SK-MEL-5 (cell line): ENCODE results near the gene ENOX1. TPM values are rescaled to one million over a fixed set of nuclear protein-coding genes. Genes with fewer than 3 reads are reported as not detected.
A peak's percentile ranks its signal among the peaks of the same experiment; 100 is the strongest.

Experiments
- DNase-seq: peaks from one replicate; pipeline ENCODE4 v3.0.0-alpha.2; 2016; ENCODE audit warnings: low read depth, low spot score
- in situ Hi-C: cut with HindIII; loops from 2 replicates; pipeline ENCODE4 v1.10.0; 2016; ENCODE audit warnings: low sequenced_read_pairs, high pct_unique_total_duplicates, low pct_unique_long_range_greater_than_20kb
- total RNA-seq: library from RNA; depleted of rRNA; stranded (reverse); fragments of >200 nt; shearing (Covaris generic); gene quantifications from 2 replicates; pipeline ENCODE4 v1.2.3, GENCODE V29; 2014

Gene ENOX1
- total RNA-seq, 1 experiment from 2014 or later, result 14.2 TPM

GRCh38 chr13:43494206-43494605, 292.6 kb downstream of the ENOX1 start:
- in situ Hi-C loops, result no loop called here
- DNase-seq, result no peak

GRCh38 chr13:43493496-43494000, 293.2 kb downstream of the ENOX1 start:
- in situ Hi-C loops, result no loop called here
- no peak for DNase-seq

GRCh38 chr13:43492745-43493144, 294.0 kb downstream of the ENOX1 start:
- DNase-seq, result no peak
- in situ Hi-C loops, result no loop called here

- in situ Hi-C loops, result no loop called here
- DNase-seq, result no peak
These were observed 294.5 kb downstream of the ENOX1 start for GRCh38 chr13:43492311-43492710.

DNA sequence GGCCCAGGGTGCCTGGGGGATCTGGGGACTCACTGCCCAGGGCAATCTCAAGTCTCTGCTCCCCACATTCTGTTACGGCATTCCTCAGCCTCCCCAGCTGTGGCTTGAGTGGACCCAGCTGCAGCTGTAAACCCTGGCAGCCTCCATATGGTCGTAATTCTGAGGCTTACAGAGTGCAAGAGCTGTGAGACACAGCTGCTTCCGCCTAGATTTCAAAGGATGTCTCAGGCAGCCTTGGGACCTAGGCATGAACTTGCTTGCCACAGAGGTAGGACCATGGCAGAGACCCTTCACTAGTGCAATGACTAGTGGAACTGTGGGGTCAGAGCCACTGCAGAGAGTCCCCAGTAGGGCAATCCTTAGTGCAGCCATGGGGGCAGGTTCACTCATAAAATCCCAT, 297.5 kb downstream of the ENOX1 start:
- in situ Hi-C loops, result no loop called here
- DNase-seq, result no peak

- no peak for DNase-seq
- in situ Hi-C loops, result no loop called here
These were observed 298.9 kb downstream of the ENOX1 start for GRCh38 chr13:43487885-43488284.

- in situ Hi-C loops, result no loop called here
- DNase-seq, result no peak
These were observed 299.3 kb downstream of the ENOX1 start for GRCh38 chr13:43487461-43487860.

DNA sequence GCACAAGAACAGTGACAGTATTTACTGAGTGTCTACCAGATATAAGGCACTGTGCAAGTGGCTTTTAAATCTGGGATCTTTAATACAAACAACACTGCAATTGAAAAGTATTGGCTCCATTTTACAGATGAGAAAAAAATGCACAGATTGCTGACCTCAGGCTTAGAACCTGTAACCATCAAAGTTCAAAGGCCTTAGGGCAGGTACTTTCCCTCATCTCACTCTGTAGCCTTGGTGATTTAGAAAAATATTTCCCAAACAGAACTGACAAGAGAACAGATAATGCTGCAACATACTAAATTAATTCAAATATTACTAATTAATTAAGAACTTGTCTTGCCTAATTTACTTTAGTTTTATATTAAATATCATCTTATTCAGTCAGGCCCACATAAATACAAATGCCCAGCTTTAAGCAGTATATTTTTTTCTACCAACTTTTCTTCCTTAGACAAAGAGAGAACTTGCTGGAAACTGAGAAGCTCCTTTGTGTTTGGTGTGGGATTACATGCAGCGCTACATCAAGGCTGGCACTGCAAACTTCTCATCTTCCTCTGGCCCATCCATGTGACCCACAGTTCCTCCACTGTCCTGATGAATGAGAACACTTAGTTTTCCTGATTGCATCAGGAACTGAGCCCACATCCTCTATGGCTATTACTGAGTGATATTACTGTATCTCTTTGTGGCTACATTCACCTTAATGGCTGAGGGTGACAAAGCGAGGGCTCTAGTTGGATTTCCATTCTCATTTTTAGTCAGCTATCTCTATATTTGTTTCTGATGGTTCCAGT, 302.1 kb downstream of the ENOX1 start:
- in situ Hi-C loops, result no loop called here
- DNase-seq, result peak; percentile 98

DNA sequence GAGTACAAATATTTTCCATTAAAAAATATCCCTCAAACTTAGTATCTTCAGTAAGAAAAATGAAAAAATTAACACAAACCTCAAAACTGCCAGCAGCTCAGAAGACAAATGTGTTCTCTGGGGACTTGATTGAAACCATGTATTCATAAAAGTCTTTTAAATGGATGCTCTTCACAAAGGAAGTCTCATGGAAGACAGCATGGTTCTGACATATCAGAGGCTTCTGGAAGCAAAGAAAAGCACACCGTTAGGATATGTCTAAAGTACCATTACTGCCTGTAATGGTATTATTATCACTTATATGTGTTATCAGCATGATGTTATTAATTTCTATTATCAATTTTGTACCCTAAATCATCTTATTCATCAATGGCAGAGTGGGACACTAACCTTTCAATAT, 302.8 kb downstream of the ENOX1 start:
- peak; percentile 74 for DNase-seq
- in situ Hi-C loops, result no loop called here

- in situ Hi-C loops, result no loop called here
- DNase-seq, result no peak
These were observed 304.1 kb downstream of the ENOX1 start for GRCh38 chr13:43482641-43483040.

DNA sequence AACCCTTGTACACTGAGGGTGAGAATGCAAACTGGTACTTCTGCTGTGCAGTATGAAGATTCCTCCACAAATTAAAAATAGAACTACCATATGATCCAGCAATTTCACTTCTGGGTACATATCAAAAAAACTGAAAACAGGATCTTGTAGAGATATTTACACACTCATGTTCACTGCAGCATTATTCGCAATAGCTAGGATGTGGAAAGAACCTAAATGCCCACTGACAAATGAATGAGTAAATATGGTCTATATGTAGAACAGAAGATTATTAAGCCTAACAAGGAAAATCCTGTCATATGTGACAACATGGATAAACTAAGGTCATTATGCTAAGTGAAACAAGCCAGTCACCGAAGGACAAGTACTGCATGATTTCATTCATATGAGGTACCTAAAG, 304.7 kb downstream of the ENOX1 start:
- in situ Hi-C loops, result no loop called here

GRCh38 chr13:43478902-43479301, 307.9 kb downstream of the ENOX1 start:
- in situ Hi-C loops, result no loop called here

More for the DNA sequence above, 304.7 kb downstream of the ENOX1 start:
- DNase-seq, result no peak

GRCh38 chr13:43478211-43478610, 308.6 kb downstream of the ENOX1 start:
- in situ Hi-C loops, result no loop called here
- DNase-seq, result no peak

More at GRCh38 chr13:43478902-43479301, 307.9 kb downstream of the ENOX1 start:
- no peak for DNase-seq

GRCh38 chr13:43475140-43475539, 311.6 kb downstream of the ENOX1 start:
- in situ Hi-C loops, result no loop called here
- DNase-seq, result no peak

DNA sequence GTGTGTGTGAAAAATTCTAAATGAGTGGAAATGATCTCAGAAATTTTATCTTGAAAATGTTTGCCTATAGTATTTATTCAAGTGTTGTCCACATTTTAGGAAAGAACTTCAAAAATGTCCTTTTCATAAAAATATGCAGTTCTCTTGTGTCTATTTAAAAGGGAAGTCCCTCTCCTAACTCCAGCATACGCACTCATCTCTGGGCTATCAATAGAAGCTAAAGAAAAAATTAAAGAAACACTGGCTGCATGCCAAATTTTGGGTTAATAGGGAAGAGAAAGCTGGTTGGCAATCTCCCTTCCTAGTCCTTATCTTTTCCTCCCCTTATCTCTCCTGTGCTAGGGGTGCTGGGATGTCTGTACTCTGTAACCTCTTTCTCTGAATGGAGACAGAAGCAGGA, 313.3 kb downstream of the ENOX1 start:
- in situ Hi-C loops, result no loop called here
- DNase-seq, result peak; percentile 85

GRCh38 chr13:43472980-43473379, 313.8 kb downstream of the ENOX1 start:
- in situ Hi-C loops, result no loop called here
- no peak for DNase-seq

DNA sequence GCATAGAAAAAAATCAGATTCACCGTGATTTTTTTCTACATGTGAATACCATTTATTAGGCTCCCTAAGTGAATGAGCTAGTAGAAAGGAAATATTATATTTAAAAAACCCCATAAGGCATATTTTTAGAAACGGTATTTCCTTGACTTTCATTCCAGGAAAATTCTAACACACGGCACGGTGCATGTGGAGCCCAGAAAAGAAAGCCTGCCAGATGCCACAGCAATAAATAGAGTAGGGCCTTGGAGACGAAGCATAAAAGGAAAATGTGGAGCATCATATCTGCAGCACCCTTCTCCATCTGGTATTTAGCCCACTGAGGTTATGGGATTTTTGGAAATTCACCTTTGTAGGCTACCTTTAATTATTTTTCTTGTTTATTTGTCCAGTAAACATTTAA, 314.4 kb downstream of the ENOX1 start:
- in situ Hi-C loops, result no loop called here
- peak; percentile 21 for DNase-seq

GRCh38 chr13:43470610-43471009, 316.2 kb downstream of the ENOX1 start:
- no peak for DNase-seq

GRCh38 chr13:43469791-43470190, 317.0 kb downstream of the ENOX1 start:
- no peak for DNase-seq
- in situ Hi-C loops, result no loop called here

More at GRCh38 chr13:43470610-43471009, 316.2 kb downstream of the ENOX1 start:
- in situ Hi-C loops, result no loop called here
